Testis (tissue), 2 donors: ENCODE results near the gene OR52H1.

Source experiments
- CTCF ChIP-seq, 3 experiments: fragments of 450-650 bp in 2 of 3; fragments of 200-600 bp in 1 of 3; sonication (generic) in 1 of 3; IDR thresholded peaks; one replicate each; pipeline ENCODE4 v1.5.1; 2016 to 2019; ENCODE audit warnings: antibody characterized with exemption in 3 of 3, mild to moderate bottlenecking in 2 of 3, moderate library complexity in 1 of 3
- POLR2A ChIP-seq: fragments of 450-650 bp; IDR thresholded peaks from one replicate; pipeline ENCODE4 v1.6.1; 2017; ENCODE audit warnings: antibody characterized with exemption, mild to moderate bottlenecking, moderate library complexity

GRCh38 chr11:5575152-5575551, 26.8 kb upstream of the OR52H1 start:
- TF ChIP-seq CTCF (IDR thresholded peaks at IDR 0.05) (no peak), POLR2A (no peak)
